GM23338 (cell line): ENCODE results near the gene RNU5B-1.

Experiments
- CTCF ChIP-seq, 2 experiments: fragments of 200-600 bp in 1 of 2; sonication (generic) in 1 of 2; conservative IDR thresholded peaks; 2 replicates each; pipeline versions ENCODE4 v1.5.1 to v1.6.1; 2016 to 2017; ENCODE audit warnings: antibody characterized with exemption in 2 of 2, low read depth in 2 of 2, mild to moderate bottlenecking in 2 of 2, moderate library complexity in 1 of 2
- ETS1 ChIP-seq: IDR thresholded peaks from 2 replicates; pipeline ENCODE4 v1.6.1; 2016; ENCODE audit warnings: antibody characterized with exemption
- POLR2AphosphoS5 ChIP-seq: IDR thresholded peaks from 2 replicates; pipeline ENCODE4 v1.6.1; 2016; ENCODE audit warnings: antibody characterized with exemption, low read depth

GRCh38 chr15:65310431-65311137, 6.1 kb downstream of the RNU5B-1 start:
- TF ChIP-seq CTCF (conservative IDR thresholded peaks at IDR 0.05; ENCODE audit: low read depth in 2 of 2) (no peak), ETS1 (no peak), POLR2AphosphoS5 (no peak)
